H9 (cell line): Measurements from ENCODE around the gene PTGES2. TPM values are rescaled to one million over a fixed set of nuclear protein-coding genes. Genes with fewer than 3 reads are reported as not detected.

Source experiments
- DNase-seq: peaks from one replicate; pipeline ENCODE4 v3.0.0-alpha.2; 2017
- H2AFZ ChIP-seq: one replicate; pipeline ENCODE4 v1.6.1; 2013; ENCODE audit warnings: mild to moderate bottlenecking, low read length, control low read depth, moderate library complexity
- H2AK5ac ChIP-seq: 2 replicates; pipeline ENCODE4 v1.6.1; 2013; ENCODE audit warnings: low read length, control low read depth, mixed read lengths; ENCODE audit not compliant: insufficient read length
- H2BK120ac ChIP-seq: one replicate; pipeline ENCODE4 v1.6.1; 2013; ENCODE audit warnings: low read depth, mild to moderate bottlenecking, low read length, control low read depth, inconsistent platforms; ENCODE audit not compliant: poor library complexity, severe bottlenecking
- H2BK12ac ChIP-seq: 2 replicates; pipeline ENCODE4 v1.6.1; 2013; ENCODE audit warnings: low read length, control low read depth, mixed read lengths, low read depth; ENCODE audit not compliant: insufficient read length
- H2BK15ac ChIP-seq: 2 replicates; pipeline ENCODE4 v1.6.1; 2013; ENCODE audit warnings: low read depth, low read length, control low read depth
- H2BK20ac ChIP-seq: one replicate; pipeline ENCODE4 v1.6.1; 2013; ENCODE audit warnings: low read depth, mild to moderate bottlenecking, low read length, control low read depth, inconsistent platforms; ENCODE audit not compliant: poor library complexity, severe bottlenecking
- H2BK5ac ChIP-seq: 2 replicates; pipeline ENCODE4 v1.6.1; 2013; ENCODE audit warnings: low read length, control low read depth, mixed read lengths; ENCODE audit not compliant: insufficient read length
- H3K14ac ChIP-seq: 2 replicates; pipeline ENCODE4 v1.6.1; 2013; ENCODE audit warnings: low read length, control low read depth; ENCODE audit not compliant: insufficient read depth
- H3K18ac ChIP-seq: 2 replicates; pipeline ENCODE4 v1.6.1; 2013; ENCODE audit warnings: low read depth, mild to moderate bottlenecking, mixed read lengths, low read length, control low read depth; ENCODE audit not compliant: insufficient read length
- H3K23ac ChIP-seq: 2 replicates; pipeline ENCODE4 v1.6.1; 2013; ENCODE audit warnings: low read length, control low read depth, mixed read lengths, low read depth; ENCODE audit not compliant: insufficient read length
- H3K23me2 ChIP-seq: 2 replicates; pipeline ENCODE4 v1.6.1; 2013; ENCODE audit warnings: low read depth, mild to moderate bottlenecking, mixed read lengths, low read length, control low read depth; ENCODE audit not compliant: insufficient read length, poor library complexity, severe bottlenecking
- H3K27ac ChIP-seq: 2 replicates; pipeline ENCODE4 v1.5.1; 2013; ENCODE audit warnings: low read length, control low read depth, mixed read lengths, low read depth; ENCODE audit not compliant: insufficient read length
- H3K27me3 ChIP-seq: 2 replicates; pipeline ENCODE4 v1.6.1; 2013; ENCODE audit warnings: low read length, control low read depth, inconsistent platforms; ENCODE audit not compliant: insufficient read depth
- H3K4ac ChIP-seq: 2 replicates; pipeline ENCODE4 v1.6.1; 2013; ENCODE audit warnings: low read depth, mild to moderate bottlenecking, control low read depth, inconsistent platforms, low read length, moderate library complexity
- H3K4me1 ChIP-seq: 2 replicates; pipeline ENCODE4 v1.6.1; 2013; ENCODE audit warnings: low read length, control low read depth, inconsistent platforms; ENCODE audit not compliant: insufficient read depth
- H3K4me2 ChIP-seq: 2 replicates; pipeline ENCODE4 v1.6.1; 2013; ENCODE audit warnings: low read length, control low read depth, mixed read lengths; ENCODE audit not compliant: insufficient read length, insufficient read depth
- H3K56ac ChIP-seq: 2 replicates; pipeline ENCODE4 v1.6.1; 2013; ENCODE audit warnings: low read depth, mild to moderate bottlenecking, mixed read lengths, low read length, control low read depth; ENCODE audit not compliant: insufficient read length
- H3K79me1 ChIP-seq: 2 replicates; pipeline ENCODE4 v1.6.1; 2013; ENCODE audit warnings: low read depth, mild to moderate bottlenecking, moderate library complexity, low read length, control low read depth, inconsistent platforms; ENCODE audit not compliant: insufficient read depth, poor library complexity, severe bottlenecking
- H3K79me2 ChIP-seq: 2 replicates; pipeline ENCODE4 v1.6.1; 2013; ENCODE audit warnings: low read length, control low read depth, inconsistent platforms; ENCODE audit not compliant: insufficient read depth
- H3K9ac ChIP-seq: 2 replicates; pipeline ENCODE4 v1.6.1; 2013; ENCODE audit warnings: low read length, control low read depth, mixed read lengths; ENCODE audit not compliant: insufficient read length; ENCODE audit errors: extremely low read depth
- H3K9me3 ChIP-seq: one replicate; pipeline ENCODE4 v1.6.1; 2013; ENCODE audit warnings: low read depth, low read length, inconsistent platforms; ENCODE audit not compliant: control insufficient read depth
- H3T11ph ChIP-seq: one replicate; pipeline ENCODE4 v1.6.1; 2013; ENCODE audit warnings: mild to moderate bottlenecking, low read length, control low read depth, inconsistent platforms
- H4K20me1 ChIP-seq: one replicate; pipeline ENCODE4 v1.6.1; 2013; ENCODE audit not compliant: control insufficient read depth, insufficient read length, insufficient read depth
- H4K5ac ChIP-seq: 2 replicates; pipeline ENCODE4 v1.6.1; 2013; ENCODE audit warnings: low read depth, mild to moderate bottlenecking, mixed read lengths, low read length, control low read depth; ENCODE audit not compliant: insufficient read length
- H4K8ac ChIP-seq: replicated peaks from 2 replicates; pipeline ENCODE4 v1.6.1; 2013; ENCODE audit warnings: low read length, control low read depth, mixed read lengths, low read depth; ENCODE audit not compliant: insufficient read length
- H4K91ac ChIP-seq: 2 replicates; pipeline ENCODE4 v1.6.1; 2013; ENCODE audit warnings: low read depth, mild to moderate bottlenecking, moderate library complexity, mixed read lengths, low read length, control low read depth; ENCODE audit not compliant: insufficient read length
- H3K27ac Mint-ChIP-seq, 3 experiments: 2 replicates in 2 of 3; 3 replicates in 1 of 3; pipeline ENCODE4 v1.8.0; 2020 to 2021; ENCODE audit warnings: mixed read lengths in 3 of 3, mild to moderate bottlenecking in 1 of 3, moderate library complexity in 1 of 3
- H3K27me3 Mint-ChIP-seq: 2 replicates; pipeline ENCODE4 v1.8.0; 2021; ENCODE audit warnings: low read depth, mild to moderate bottlenecking, moderate library complexity, mixed read lengths
- H3K36me3 Mint-ChIP-seq, 3 experiments: 2 replicates in 2 of 3; 3 replicates in 1 of 3; pipeline ENCODE4 v1.8.0; 2020 to 2021; ENCODE audit warnings: low read depth in 3 of 3, mixed read lengths in 3 of 3; ENCODE audit not compliant: insufficient read depth in 1 of 3
- H3K4me1 Mint-ChIP-seq, 2 experiments: 2 replicates each; pipeline ENCODE4 v1.8.0; 2020; ENCODE audit warnings: mixed read lengths in 2 of 2
- H3K4me3 Mint-ChIP-seq, 2 experiments: 2 replicates in 1 of 2; 3 replicates in 1 of 2; pipeline ENCODE4 v1.8.0; 2020 to 2021; ENCODE audit warnings: mild to moderate bottlenecking in 2 of 2, mixed read lengths in 2 of 2, moderate library complexity in 1 of 2
- H3K9me3 Mint-ChIP-seq, 2 experiments: 2 replicates in 1 of 2; 3 replicates in 1 of 2; pipeline ENCODE4 v1.8.0; 2020; ENCODE audit warnings: mild to moderate bottlenecking in 2 of 2, mixed read lengths in 2 of 2, moderate library complexity in 1 of 2
- CTCF ChIP-seq: fragments of 200-600 bp; sonication (generic); conservative IDR thresholded peaks from 3 replicates; pipeline ENCODE4 v1.8.0; 2021; ENCODE audit warnings: antibody characterized with exemption, mild to moderate bottlenecking
- WGBS: extraction: QIAGEN DNeasy Blood & Tissue Kit; methylation state at CpG from one replicate; pipeline ENCODE4 v1.1.7; 2013; ENCODE audit warnings: missing lambda C conversion rate, low lambda C conversion rate, mixed read lengths; ENCODE audit not compliant: insufficient read length; ENCODE audit errors: extremely low coverage; 5-methylcytosine and 5-hydroxymethylcytosine counted together
- total RNA-seq: library from RNA; stranded (reverse); gene quantifications from 2 replicates; pipeline ENCODE4 v1.2.1, GENCODE V29; 2021

Gene PTGES2
- total RNA-seq, 1 experiment from 2014 or later, result 63.9 TPM

- H3K27me3 ChIP-seq, result no peaks in the 10 kb centered on the region
- H2BK12ac ChIP-seq, result no peak overlapping the region
- no peak overlapping the region for H4K8ac ChIP-seq
- no peak for DNase-seq
- H2BK5ac ChIP-seq, result no peak overlapping the region
- H2BK15ac ChIP-seq, result no peak overlapping the region
- H2BK120ac ChIP-seq, result no peak overlapping the region
- peaks cover 10% of the 10 kb centered on the region for H3K23me2 ChIP-seq
- peaks cover 7% of the 10 kb centered on the region; the same call in 1 of the 2 replicates for H3K79me2 ChIP-seq
- Mint-ChIP-seq H3K27ac (peak overlapping the region; percentile 40 to 81 (median 54); a peak in 5 of 7 replicates), H3K4me1 (peaks cover 42 to 51% of the 10 kb centered on the region in 2 experiments), H3K4me3 (no peak overlapping the region), H3K36me3 (peaks cover 22 to 58% (median 54%) of the 10 kb centered on the region in 3 experiments; a peak in 6 of 7 replicates), H3K9me3 (no peaks in the 10 kb centered on the region), H3K27me3 (no peaks in the 10 kb centered on the region)
- no peaks in the 10 kb centered on the region for H3K9me3 ChIP-seq
- WGBS, result no CpG with 5 or more reads among the region's 13 CpGs
- TF ChIP-seq CTCF, result no peak
- H3K56ac ChIP-seq, result no peak overlapping the region
- H3K18ac ChIP-seq, result no peak overlapping the region
- no peak overlapping the region for H3K4ac ChIP-seq
- H3K23ac ChIP-seq, result no peak overlapping the region
- H3K79me1 ChIP-seq, result peaks cover 3% of the 10 kb centered on the region
- H4K20me1 ChIP-seq, result no peaks in the 10 kb centered on the region
- no peak overlapping the region for H3K27ac ChIP-seq
- no peak overlapping the region for H3K14ac ChIP-seq
- no peak overlapping the region for H4K5ac ChIP-seq
- peaks cover 5% of the 10 kb centered on the region; the same call in 1 of the 2 replicates for H3K4me1 ChIP-seq
- H3K4me2 ChIP-seq, result no peak overlapping the region
- no peak overlapping the region for H3K9ac ChIP-seq
- H4K91ac ChIP-seq, result no peak overlapping the region
- H3T11ph ChIP-seq, result no peak overlapping the region
- no peak overlapping the region for H2AFZ ChIP-seq
- H2BK20ac ChIP-seq, result no peak overlapping the region
- no peak overlapping the region for H2AK5ac ChIP-seq
Observed at GRCh38 chr9:128102196-128102595, 25.3 kb downstream of the PTGES2 start.
